Liver (tissue), 9 donors: Measurements from ENCODE around the gene ZNF562. TPM values are rescaled to one million over a fixed set of nuclear protein-coding genes. Genes with fewer than 3 reads are reported as not detected.

Source experiments
- DNase-seq: peaks from one replicate; pipeline ENCODE4 v3.0.0-alpha.2; 2017; ENCODE audit warnings: low spot score
- H3K27ac ChIP-seq, 2 donors: one replicate each; pipeline ENCODE4 v1.7.0; 2013; ENCODE audit warnings: inconsistent platforms in 2 of 2, low read length in 2 of 2, control low read depth in 1 of 2, low read depth in 1 of 2, mild to moderate bottlenecking in 1 of 2
- H3K27me3 ChIP-seq, 4 donors: one replicate each; pipeline versions ENCODE4 v1.6.1 to v1.7.0; 2013; ENCODE audit warnings: low read length in 3 of 4, inconsistent platforms in 1 of 4, mild to moderate bottlenecking in 1 of 4, moderate library complexity in 1 of 4; ENCODE audit not compliant: control insufficient read depth in 4 of 4, insufficient read depth in 4 of 4
- H3K36me3 ChIP-seq, 4 donors: one replicate each; pipeline versions ENCODE4 v1.6.1 to v1.7.0; 2013; ENCODE audit warnings: low read length in 3 of 4, mild to moderate bottlenecking in 3 of 4, low read depth in 1 of 4, moderate library complexity in 1 of 4; ENCODE audit not compliant: control insufficient read depth in 4 of 4, insufficient read depth in 3 of 4
- H3K4me1 ChIP-seq, 4 donors: one replicate each; pipeline versions ENCODE4 v1.6.1 to v1.7.0; 2013; ENCODE audit warnings: low read length in 3 of 4, mild to moderate bottlenecking in 3 of 4, moderate library complexity in 1 of 4; ENCODE audit not compliant: control insufficient read depth in 4 of 4, insufficient read depth in 4 of 4
- H3K4me3 ChIP-seq, 3 donors: one replicate each; pipeline versions ENCODE4 v1.6.1 to v1.7.0; 2013; ENCODE audit warnings: low read length in 3 of 3, control low read depth in 1 of 3, low read depth in 1 of 3, mild to moderate bottlenecking in 1 of 3
- H3K9ac ChIP-seq, 2 donors: one replicate each; pipeline ENCODE4 v1.7.0; 2013; ENCODE audit warnings: low read length in 2 of 2, mild to moderate bottlenecking in 2 of 2, moderate library complexity in 2 of 2, control low read depth in 1 of 2, low read depth in 1 of 2
- H3K9me3 ChIP-seq, 4 donors: one replicate each; pipeline versions ENCODE4 v1.6.1 to v1.7.0; 2013; ENCODE audit warnings: low read length in 3 of 4; ENCODE audit not compliant: control insufficient read depth in 4 of 4
- EGR1 ChIP-seq, 2 donors: IDR thresholded peaks; 2 replicates each; pipeline ENCODE4 v1.6.1; 2016 to 2018; ENCODE audit warnings: antibody characterized with exemption in 2 of 2, low read depth in 2 of 2
- FOXA1 ChIP-seq: IDR thresholded peaks from 2 replicates; pipeline ENCODE4 v1.6.1; 2016; ENCODE audit warnings: antibody characterized with exemption
- FOXA2 ChIP-seq: IDR thresholded peaks from 2 replicates; pipeline ENCODE4 v1.6.1; 2016; ENCODE audit warnings: antibody characterized with exemption
- GABPA ChIP-seq, 2 donors: IDR thresholded peaks in 1 of 2; conservative IDR thresholded peaks in 1 of 2; 2 replicates each; pipeline ENCODE4 v1.6.1; 2016; ENCODE audit warnings: antibody characterized with exemption in 2 of 2, mild to moderate bottlenecking in 1 of 2, moderate library complexity in 1 of 2
- HNF4A ChIP-seq, 2 donors: conservative IDR thresholded peaks; 2 replicates each; pipeline ENCODE4 v1.6.1; 2016; ENCODE audit warnings: antibody characterized with exemption in 2 of 2, mild to moderate bottlenecking in 2 of 2
- HNF4G ChIP-seq: IDR thresholded peaks from 2 replicates; pipeline ENCODE4 v1.6.1; 2016; ENCODE audit warnings: antibody characterized with exemption
- JUND ChIP-seq, 2 donors: IDR thresholded peaks; 2 replicates each; pipeline ENCODE4 v1.6.1; 2016; ENCODE audit warnings: antibody characterized with exemption in 2 of 2
- NR2F2 ChIP-seq: IDR thresholded peaks from 2 replicates; pipeline ENCODE4 v1.6.1; 2016; ENCODE audit warnings: antibody characterized with exemption
- RAD21 ChIP-seq, 2 donors: IDR thresholded peaks; 2 replicates each; pipeline ENCODE4 v1.6.1; 2016; ENCODE audit warnings: antibody characterized with exemption in 2 of 2, mild to moderate bottlenecking in 2 of 2
- RXRA ChIP-seq, 2 donors: IDR thresholded peaks; 2 replicates each; pipeline ENCODE4 v1.6.1; 2017 to 2018; ENCODE audit warnings: antibody characterized with exemption in 2 of 2, mild to moderate bottlenecking in 1 of 2
- SP1 ChIP-seq: IDR thresholded peaks from 2 replicates; pipeline ENCODE4 v1.6.1; 2018; ENCODE audit warnings: antibody characterized with exemption, mild to moderate bottlenecking
- TAF1 ChIP-seq: conservative IDR thresholded peaks from 2 replicates; pipeline ENCODE4 v1.6.1; 2016; ENCODE audit warnings: antibody characterized with exemption, mild to moderate bottlenecking
- YY1 ChIP-seq: IDR thresholded peaks from 2 replicates; pipeline ENCODE4 v1.6.1; 2016; ENCODE audit warnings: antibody characterized with exemption, mild to moderate bottlenecking
- WGBS: extraction: QIAGEN DNeasy Blood & Tissue Kit; methylation state at CpG from one replicate; pipeline ENCODE4 v1.1.7; 2013; 5-methylcytosine and 5-hydroxymethylcytosine counted together
- polyA plus RNA-seq, 2 donors: library from polyadenylated mRNA; stranded (reverse) in 1 of 2; unstranded in 1 of 2; fragments of 200-250 nt in 1 of 2; fragments of >200 nt in 1 of 2; fragmentation: Nextera tagmentation in 1 of 2; extraction: Ambion mirVana in 1 of 2; gene quantifications; one replicate each; pipeline versions ENCODE4 v1.2.1 to v1.2.3, GENCODE V29; 2013 to 2015
- total RNA-seq, 2 donors: library from RNA; depleted of rRNA; stranded (reverse); fragments of >200 nt; gene quantifications; one replicate each; pipeline ENCODE4 v1.2.3, GENCODE V29; 2014
- TF ChIP-seq, protein P1 (sequence below): IDR thresholded peaks from 2 replicates; pipeline ENCODE4 v1.6.1; 2016; ENCODE audit warnings: antibody characterized with exemption, mild to moderate bottlenecking
- TF ChIP-seq, protein P2 (sequence below): IDR thresholded peaks from 2 replicates; pipeline ENCODE4 v1.6.1; 2016; ENCODE audit warnings: antibody characterized with exemption
- TF ChIP-seq, protein P3 (sequence below): IDR thresholded peaks from 2 replicates; pipeline ENCODE4 v1.6.1; 2016; ENCODE audit warnings: antibody characterized with exemption
- TF ChIP-seq, protein P4 (sequence below): fragments of 150-350 bp; IDR thresholded peaks from 2 replicates; pipeline ENCODE4 v1.5.1; 2017; ENCODE audit warnings: improper control_type of control experiment, low read depth, low read length; ENCODE audit not compliant: missing input control
- TF ChIP-seq, protein P5 (sequence below): IDR thresholded peaks from 2 replicates; pipeline ENCODE4 v1.6.1; 2016; ENCODE audit warnings: antibody characterized with exemption
- donor health status: healthy.
- donor health status: healthy.
- donor health status: healthy.
- donor health status: healthy.
- donor health status: healthy.

Gene ZNF562
- total and polyA plus RNA-seq, 4 donors = 4.1 to 14.9 (median 9.0) TPM

DNA sequence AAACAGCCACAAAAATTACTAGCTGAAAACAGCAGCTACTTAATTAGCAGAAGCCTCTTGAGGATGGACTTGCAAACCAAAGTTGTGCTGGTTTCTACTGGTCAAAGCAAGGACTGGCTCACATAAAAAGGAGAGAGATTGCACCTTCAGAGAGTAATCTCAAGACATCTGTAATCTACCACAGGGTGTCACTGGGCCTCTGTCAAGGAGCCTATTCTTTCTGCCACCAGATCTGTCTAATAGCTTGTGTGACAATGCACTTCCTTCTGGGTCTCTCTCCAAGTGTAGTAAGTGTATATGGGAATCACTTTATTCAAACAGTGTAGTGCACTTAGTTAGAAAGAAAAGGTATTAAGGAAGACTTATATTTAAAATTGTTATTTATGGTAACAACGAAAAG is 29.4 kb downstream of the ZNF562 start (continued):
- TF ChIP-seq, protein P1, sequence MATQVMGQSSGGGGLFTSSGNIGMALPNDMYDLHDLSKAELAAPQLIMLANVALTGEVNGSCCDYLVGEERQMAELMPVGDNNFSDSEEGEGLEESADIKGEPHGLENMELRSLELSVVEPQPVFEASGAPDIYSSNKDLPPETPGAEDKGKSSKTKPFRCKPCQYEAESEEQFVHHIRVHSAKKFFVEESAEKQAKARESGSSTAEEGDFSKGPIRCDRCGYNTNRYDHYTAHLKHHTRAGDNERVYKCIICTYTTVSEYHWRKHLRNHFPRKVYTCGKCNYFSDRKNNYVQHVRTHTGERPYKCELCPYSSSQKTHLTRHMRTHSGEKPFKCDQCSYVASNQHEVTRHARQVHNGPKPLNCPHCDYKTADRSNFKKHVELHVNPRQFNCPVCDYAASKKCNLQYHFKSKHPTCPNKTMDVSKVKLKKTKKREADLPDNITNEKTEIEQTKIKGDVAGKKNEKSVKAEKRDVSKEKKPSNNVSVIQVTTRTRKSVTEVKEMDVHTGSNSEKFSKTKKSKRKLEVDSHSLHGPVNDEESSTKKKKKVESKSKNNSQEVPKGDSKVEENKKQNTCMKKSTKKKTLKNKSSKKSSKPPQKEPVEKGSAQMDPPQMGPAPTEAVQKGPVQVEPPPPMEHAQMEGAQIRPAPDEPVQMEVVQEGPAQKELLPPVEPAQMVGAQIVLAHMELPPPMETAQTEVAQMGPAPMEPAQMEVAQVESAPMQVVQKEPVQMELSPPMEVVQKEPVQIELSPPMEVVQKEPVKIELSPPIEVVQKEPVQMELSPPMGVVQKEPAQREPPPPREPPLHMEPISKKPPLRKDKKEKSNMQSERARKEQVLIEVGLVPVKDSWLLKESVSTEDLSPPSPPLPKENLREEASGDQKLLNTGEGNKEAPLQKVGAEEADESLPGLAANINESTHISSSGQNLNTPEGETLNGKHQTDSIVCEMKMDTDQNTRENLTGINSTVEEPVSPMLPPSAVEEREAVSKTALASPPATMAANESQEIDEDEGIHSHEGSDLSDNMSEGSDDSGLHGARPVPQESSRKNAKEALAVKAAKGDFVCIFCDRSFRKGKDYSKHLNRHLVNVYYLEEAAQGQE = no peak
- no peak for TF ChIP-seq EGR1 (IDR thresholded peaks at IDR 0.05; ENCODE audit: low read depth in 2 of 2)

- WGBS = 96% methylated on average over 4 of the region's 4 CpGs
- peaks cover 0 to 8% (median 2%) of the 10 kb centered on the region in 4 donors for H3K36me3 ChIP-seq
These were observed 30.4 kb downstream of the ZNF562 start for GRCh38 chr19:9644472-9644871.

More at GRCh38 chr19:9644472-9644871, 30.4 kb downstream of the ZNF562 start:
- Histone ChIP-seq H3K4me3 (no peak overlapping the region), H3K4me1 (no peaks in the 10 kb centered on the region), H3K27me3 (no peaks in the 10 kb centered on the region), H3K9me3 (peaks cover 0 to 8% (median 0%) of the 10 kb centered on the region in 4 donors), H3K9ac (no peak overlapping the region), H3K27ac (no peak overlapping the region)
- no peak for DNase-seq
- TF ChIP-seq GABPA (IDR thresholded peaks at IDR 0.05 in 1 of 2, conservative IDR thresholded peaks at IDR 0.05 in 1 of 2) (no peak), YY1 (no peak), SP1 (no peak), NR2F2 (no peak), HNF4G (no peak), FOXA2 (no peak), FOXA1 (no peak), JUND (IDR thresholded peaks at IDR 0.05) (no peak), EGR1 (IDR thresholded peaks at IDR 0.05; ENCODE audit: low read depth in 2 of 2) (no peak), TAF1 (no peak), RAD21 (IDR thresholded peaks at IDR 0.05) (no peak), HNF4A (conservative IDR thresholded peaks at IDR 0.05) (no peak), RXRA (IDR thresholded peaks at IDR 0.05) (no peak)
- TF ChIP-seq, protein P1 = no peak
- TF ChIP-seq, protein P2, sequence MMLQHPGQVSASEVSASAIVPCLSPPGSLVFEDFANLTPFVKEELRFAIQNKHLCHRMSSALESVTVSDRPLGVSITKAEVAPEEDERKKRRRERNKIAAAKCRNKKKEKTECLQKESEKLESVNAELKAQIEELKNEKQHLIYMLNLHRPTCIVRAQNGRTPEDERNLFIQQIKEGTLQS = no peak
- TF ChIP-seq, protein P3, sequence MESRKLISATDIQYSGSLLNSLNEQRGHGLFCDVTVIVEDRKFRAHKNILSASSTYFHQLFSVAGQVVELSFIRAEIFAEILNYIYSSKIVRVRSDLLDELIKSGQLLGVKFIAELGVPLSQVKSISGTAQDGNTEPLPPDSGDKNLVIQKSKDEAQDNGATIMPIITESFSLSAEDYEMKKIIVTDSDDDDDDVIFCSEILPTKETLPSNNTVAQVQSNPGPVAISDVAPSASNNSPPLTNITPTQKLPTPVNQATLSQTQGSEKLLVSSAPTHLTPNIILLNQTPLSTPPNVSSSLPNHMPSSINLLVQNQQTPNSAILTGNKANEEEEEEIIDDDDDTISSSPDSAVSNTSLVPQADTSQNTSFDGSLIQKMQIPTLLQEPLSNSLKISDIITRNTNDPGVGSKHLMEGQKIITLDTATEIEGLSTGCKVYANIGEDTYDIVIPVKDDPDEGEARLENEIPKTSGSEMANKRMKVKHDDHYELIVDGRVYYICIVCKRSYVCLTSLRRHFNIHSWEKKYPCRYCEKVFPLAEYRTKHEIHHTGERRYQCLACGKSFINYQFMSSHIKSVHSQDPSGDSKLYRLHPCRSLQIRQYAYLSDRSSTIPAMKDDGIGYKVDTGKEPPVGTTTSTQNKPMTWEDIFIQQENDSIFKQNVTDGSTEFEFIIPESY = no peak
- TF ChIP-seq, protein P4, sequence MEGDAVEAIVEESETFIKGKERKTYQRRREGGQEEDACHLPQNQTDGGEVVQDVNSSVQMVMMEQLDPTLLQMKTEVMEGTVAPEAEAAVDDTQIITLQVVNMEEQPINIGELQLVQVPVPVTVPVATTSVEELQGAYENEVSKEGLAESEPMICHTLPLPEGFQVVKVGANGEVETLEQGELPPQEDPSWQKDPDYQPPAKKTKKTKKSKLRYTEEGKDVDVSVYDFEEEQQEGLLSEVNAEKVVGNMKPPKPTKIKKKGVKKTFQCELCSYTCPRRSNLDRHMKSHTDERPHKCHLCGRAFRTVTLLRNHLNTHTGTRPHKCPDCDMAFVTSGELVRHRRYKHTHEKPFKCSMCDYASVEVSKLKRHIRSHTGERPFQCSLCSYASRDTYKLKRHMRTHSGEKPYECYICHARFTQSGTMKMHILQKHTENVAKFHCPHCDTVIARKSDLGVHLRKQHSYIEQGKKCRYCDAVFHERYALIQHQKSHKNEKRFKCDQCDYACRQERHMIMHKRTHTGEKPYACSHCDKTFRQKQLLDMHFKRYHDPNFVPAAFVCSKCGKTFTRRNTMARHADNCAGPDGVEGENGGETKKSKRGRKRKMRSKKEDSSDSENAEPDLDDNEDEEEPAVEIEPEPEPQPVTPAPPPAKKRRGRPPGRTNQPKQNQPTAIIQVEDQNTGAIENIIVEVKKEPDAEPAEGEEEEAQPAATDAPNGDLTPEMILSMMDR = no peak
- TF ChIP-seq, protein P5, sequence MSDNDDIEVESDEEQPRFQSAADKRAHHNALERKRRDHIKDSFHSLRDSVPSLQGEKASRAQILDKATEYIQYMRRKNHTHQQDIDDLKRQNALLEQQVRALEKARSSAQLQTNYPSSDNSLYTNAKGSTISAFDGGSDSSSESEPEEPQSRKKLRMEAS = no peak
